Measurements from ENCODE around the gene SLC44A1.

DNA sequence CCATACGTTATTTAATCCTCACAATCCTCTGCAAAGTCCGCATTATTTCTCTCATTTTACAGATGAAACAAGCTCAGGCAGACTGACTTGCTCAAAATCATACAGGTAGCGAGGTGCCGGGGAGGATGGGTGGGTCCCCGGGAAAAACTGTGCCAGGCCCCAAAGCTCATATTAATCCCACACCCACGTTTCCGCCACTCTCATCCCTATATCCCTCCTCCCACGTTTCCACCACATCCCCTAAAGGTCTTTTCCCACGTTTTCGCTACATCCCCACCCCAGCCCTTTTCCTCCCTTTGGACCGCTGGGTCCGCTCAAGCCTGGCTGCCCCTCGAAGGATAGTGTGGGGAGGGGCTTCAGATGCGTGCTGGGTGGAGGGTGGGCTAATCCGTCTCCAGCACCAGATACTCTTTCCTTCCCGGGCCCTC is 202.9 kb downstream of the SLC44A1 start:
- TF ChIP-seq, protein P1, sequence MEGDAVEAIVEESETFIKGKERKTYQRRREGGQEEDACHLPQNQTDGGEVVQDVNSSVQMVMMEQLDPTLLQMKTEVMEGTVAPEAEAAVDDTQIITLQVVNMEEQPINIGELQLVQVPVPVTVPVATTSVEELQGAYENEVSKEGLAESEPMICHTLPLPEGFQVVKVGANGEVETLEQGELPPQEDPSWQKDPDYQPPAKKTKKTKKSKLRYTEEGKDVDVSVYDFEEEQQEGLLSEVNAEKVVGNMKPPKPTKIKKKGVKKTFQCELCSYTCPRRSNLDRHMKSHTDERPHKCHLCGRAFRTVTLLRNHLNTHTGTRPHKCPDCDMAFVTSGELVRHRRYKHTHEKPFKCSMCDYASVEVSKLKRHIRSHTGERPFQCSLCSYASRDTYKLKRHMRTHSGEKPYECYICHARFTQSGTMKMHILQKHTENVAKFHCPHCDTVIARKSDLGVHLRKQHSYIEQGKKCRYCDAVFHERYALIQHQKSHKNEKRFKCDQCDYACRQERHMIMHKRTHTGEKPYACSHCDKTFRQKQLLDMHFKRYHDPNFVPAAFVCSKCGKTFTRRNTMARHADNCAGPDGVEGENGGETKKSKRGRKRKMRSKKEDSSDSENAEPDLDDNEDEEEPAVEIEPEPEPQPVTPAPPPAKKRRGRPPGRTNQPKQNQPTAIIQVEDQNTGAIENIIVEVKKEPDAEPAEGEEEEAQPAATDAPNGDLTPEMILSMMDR (IDR thresholded peaks at IDR 0.05) = no peak
- no peak for TF ChIP-seq POLR2A (IDR thresholded peaks at IDR 0.05)
